Amygdala (tissue), 56 donors: ENCODE results near the gene WDR88.
"Not testable (repeated sequence)": the region's sequence is repeated elsewhere in the genome, so short reads cannot be mapped to it uniquely, and the experiment has no call there.

ENCODE experiments used
- DNase-seq, 56 donors: peaks; one replicate each; lab custom pipeline; 2025; lab: John Stamatoyannopoulos, UW

WDR88 gene

DNA sequence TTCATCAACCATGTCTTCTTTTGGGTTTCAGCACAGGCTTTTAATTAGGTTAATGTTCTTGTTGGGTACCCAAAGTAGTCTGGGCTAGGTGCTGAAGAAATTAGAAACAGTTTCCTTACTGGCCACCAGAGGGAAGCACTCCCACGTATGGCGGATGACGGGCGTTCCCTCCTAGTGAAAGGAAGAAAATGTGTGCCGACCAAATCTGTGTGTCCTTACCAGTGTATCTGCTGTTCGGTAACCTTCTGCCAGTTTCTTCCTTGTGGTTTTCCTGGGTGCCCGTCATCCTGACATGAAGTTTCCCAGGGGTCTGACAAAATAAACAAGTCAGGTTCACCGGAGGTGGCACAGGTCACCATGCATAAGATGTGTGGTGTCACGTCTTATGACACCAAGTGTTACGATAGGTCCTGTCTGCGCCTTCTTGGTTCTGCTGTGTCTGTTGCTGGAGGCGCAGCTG is 6.0 kb upstream of the WDR88 start:
- DNase-seq, result peak in 32 of 56 donors; percentile 1 to 61 (median 18)

- DNase-seq, result not testable (repeated sequence)
Observed at GRCh38 chr19:33126712-33127111, 5.2 kb upstream of the WDR88 start.

DNA sequence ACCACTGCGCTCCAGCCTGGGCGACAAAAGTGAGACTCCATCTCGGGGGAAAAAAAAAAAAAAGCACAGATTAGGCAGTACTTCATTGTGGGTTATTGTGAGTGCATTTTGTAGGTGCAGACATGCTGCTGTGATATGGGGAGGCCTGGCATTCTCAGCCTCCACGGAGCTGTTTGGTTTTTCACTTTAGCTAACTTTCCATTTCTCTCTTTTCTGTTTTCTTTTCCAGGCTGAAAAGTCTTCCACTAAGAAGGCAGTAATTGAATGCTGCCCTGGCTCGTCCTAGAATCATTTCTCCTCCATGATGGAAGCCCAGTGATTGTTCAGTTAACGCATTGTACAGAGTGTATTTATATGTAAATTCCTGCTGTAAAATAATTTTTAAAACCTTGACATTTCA is 2.0 kb upstream of the WDR88 start:
- no peak for DNase-seq

DNA sequence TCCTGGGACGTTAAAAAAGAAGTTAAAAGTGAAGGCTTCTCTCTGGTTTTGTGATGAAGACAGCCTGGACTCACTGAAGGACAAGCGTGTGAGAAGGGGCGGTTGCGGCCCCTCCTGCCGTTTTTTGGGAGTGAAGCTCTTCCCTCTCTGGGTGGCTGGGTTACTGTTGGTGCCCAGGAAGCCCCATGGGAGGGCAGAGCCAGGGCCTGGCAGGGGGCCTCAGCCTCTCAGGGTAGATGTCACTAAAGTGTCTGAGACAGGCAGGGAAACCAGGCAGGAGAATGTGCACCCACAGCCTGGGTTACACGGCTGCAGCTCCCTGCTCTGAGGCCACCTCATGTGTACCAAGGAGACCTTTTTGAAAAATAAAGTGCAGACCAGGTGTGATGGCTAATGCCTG is 1.5 kb upstream of the WDR88 start:
- no peak for DNase-seq

GRCh38 chr19:33132425-33132824 is 511 bp downstream of the WDR88 start:
- no peak for DNase-seq

GRCh38 chr19:33133438-33134031 is 1.6 kb downstream of the WDR88 start:
- no peak for DNase-seq

- DNase-seq, result no peak
Observed at GRCh38 chr19:33134571-33135041, 2.7 kb downstream of the WDR88 start.

DNA sequence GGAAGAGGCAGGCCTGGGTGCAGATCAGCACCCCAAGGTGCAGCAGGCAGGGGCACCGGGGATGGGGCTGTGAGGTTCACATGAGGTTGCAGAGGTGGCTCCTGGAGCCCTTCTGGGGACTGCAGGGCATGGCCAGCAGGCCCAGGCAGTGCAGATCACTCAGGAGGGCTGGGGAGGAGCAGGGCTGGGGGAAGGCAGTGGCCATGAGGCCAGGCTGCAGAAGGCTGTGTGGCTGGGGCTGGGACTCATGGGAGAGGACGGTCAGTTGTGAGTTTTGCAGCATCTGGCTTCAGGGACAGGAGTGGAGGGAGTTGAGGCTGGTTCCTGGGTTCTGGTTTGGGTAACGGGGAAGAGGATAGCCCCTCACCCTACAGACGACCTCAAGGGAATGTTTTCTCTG is 7.3 kb downstream of the WDR88 start:
- no peak for DNase-seq

- DNase-seq, result peak in 39 of 56 donors; percentile 3 to 61 (median 28)
Observed at GRCh38 chr19:33143897-33144405, 12.0 kb downstream of the WDR88 start.

- no peak for DNase-seq
Observed at GRCh38 chr19:33146209-33146608, 14.3 kb downstream of the WDR88 start.

GRCh38 chr19:33147538-33147937 is 15.6 kb downstream of the WDR88 start:
- DNase-seq, result no peak

GRCh38 chr19:33150852-33151518 is 19.1 kb downstream of the WDR88 start:
- DNase-seq, result no peak

- DNase-seq, result no peak
Observed at GRCh38 chr19:33152176-33152575, 20.3 kb downstream of the WDR88 start.

DNA sequence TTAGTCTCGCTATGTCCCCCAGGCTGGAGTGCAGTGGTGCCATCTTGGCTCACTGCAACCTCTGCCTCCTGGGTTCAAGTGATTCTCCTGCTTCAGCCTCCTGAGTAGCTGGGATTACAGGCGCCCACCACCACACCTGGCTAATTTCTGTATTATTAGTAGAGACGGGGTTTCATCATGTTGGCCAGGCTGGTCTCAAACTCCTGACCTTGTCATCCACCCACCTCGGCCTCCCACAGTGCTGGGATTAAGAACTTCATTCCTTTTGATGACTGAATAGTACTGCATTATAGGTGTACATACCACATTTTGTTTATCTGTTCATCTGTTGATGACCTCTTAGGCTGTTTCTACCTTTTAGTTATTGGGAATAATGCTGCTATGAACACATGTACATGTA is 20.7 kb downstream of the WDR88 start:
- not testable (repeated sequence) for DNase-seq

- DNase-seq, result not testable (repeated sequence)
Observed at GRCh38 chr19:33154313-33154712, 22.4 kb downstream of the WDR88 start.

DNA sequence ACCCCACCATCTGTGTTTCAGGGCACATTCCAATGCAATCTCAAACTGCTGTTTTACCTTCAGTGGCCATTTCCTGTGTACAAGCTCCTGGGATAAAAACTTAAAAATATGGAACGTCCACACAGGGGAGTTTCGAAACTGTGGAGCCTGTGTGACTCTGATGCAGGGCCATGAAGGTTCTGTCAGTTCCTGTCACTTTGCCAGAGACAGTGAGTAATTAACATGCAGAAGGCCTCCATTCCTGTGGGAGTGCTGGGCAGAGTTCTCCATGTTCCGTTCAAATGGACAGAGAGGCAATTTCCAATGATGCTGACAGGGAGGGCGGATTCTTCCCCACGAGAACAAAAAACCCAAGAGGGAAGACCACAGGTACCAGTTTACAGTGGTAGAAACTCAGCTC is 24.4 kb downstream of the WDR88 start:
- no peak for DNase-seq

DNA sequence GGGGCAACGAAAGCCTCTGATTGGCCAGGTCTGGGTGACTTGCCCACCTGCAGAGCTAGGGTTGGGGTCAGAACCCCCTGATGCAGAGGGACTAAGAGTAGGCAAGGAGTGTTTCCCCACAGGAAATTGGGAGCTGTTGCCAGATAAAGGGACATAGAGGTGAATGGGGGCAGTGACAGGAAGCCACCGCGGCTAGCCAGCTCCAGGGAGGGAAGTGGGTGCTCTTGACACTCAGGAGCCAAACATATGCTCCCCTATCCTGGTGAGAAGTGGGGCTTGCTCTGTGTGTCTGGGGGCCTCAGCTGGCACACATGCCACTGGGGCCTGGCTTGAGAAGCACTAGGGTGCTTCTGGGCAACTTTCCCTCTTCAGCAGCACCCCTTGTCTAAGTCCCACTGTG is 26.0 kb downstream of the WDR88 start:
- no peak for DNase-seq

GRCh38 chr19:33158365-33158764 is 26.5 kb downstream of the WDR88 start:
- DNase-seq, result no peak

DNA sequence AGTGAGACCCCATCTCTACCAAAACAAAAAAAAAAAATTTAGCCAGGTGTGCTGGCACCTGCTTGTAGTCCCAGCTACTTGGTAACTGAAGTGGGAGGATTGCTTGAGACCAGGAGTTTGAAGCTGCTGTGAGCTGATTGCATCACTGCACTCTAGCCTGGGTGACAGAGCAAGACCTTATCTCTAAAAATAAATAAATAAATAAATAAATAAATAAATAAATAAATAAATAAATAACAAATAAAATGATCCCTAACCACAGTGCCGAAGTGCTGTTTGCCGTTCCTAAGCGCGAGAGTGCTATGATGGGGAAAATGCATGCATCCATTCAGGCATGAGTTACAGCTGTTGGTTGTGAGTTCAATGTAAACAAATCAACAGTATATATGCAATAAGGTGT is 27.2 kb downstream of the WDR88 start:
- DNase-seq, result no peak

- DNase-seq, result no peak
Observed at GRCh38 chr19:33159893-33160292, 28.0 kb downstream of the WDR88 start.

GRCh38 chr19:33161201-33161600 is 29.3 kb downstream of the WDR88 start:
- no peak for DNase-seq

DNA sequence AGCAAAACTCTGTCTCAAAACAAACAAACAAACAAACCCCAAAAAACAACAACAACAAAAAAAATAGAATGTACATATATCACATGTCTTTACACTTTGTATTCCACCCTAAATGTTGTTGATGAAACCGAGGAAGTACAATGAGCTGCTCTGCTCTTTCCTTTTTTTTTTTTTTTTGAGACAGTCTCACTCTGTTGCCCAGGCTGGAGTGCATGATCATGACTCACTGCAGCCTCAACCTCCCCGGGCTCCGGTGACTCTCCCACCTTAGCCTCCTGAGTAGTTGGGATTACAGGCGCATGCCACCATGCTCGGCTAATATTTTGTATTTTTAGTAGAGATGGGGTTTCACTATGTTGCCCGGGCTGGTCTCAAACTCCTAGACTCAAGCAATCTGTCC is 31.6 kb downstream of the WDR88 start:
- DNase-seq, result no peak
